Prostate gland (tissue), 2 donors: ENCODE data around the gene ALDH1B1. TPM values are rescaled to one million over a fixed set of nuclear protein-coding genes. Genes with fewer than 3 reads are reported as not detected.

Experiments
- DNase-seq: peaks from one replicate; pipeline ENCODE4 v3.0.0-alpha.2; 2019; ENCODE audit warnings: low spot score
- H3K27ac ChIP-seq, 2 donors: fragments of 200-600 bp; sonication (generic); 2 replicates each; pipeline ENCODE4 v1.5.1; 2017 to 2019
- H3K27me3 ChIP-seq: fragments of 200-600 bp; sonication (generic); replicated peaks from 2 replicates; pipeline ENCODE4 v1.5.1; 2019; ENCODE audit not compliant: insufficient read depth
- H3K36me3 ChIP-seq, 2 donors: fragments of 200-600 bp; sonication (generic); 1 replicate in 1 of 2; 2 replicates in 1 of 2; pipeline versions ENCODE4 v1.5.1 to v1.8.1; 2017 to 2019
- H3K4me1 ChIP-seq: fragments of 200-600 bp; sonication (generic); replicated peaks from 2 replicates; pipeline ENCODE4 v1.5.1; 2019
- H3K4me3 ChIP-seq, 2 donors: fragments of 200-600 bp; sonication (generic); 2 replicates each; pipeline ENCODE4 v1.5.1; 2017 to 2019
- H3K9me3 ChIP-seq: fragments of 200-600 bp; sonication (generic); 2 replicates; pipeline ENCODE4 v1.5.1; 2017
- CTCF ChIP-seq, 4 experiments: fragments of 200-600 bp in 2 of 4; fragments of 450-650 bp in 2 of 4; sonication (generic) in 2 of 4; IDR thresholded peaks; 1 replicate in 3 of 4; 2 replicates in 1 of 4; pipeline ENCODE4 v1.5.1; 2016 to 2019; ENCODE audit warnings: antibody characterized with exemption in 4 of 4, mild to moderate bottlenecking in 2 of 4, moderate library complexity in 2 of 4
- POLR2A ChIP-seq: fragments of 450-650 bp; IDR thresholded peaks from one replicate; pipeline ENCODE4 v1.6.1; 2016; ENCODE audit warnings: antibody characterized with exemption, mild to moderate bottlenecking
- POLR2AphosphoS5 ChIP-seq: sonication (generic); formaldehyde crosslinking; IDR thresholded peaks from one replicate; pipeline ENCODE4 v1.6.1; 2017; ENCODE audit warnings: antibody characterized with exemption
- WGBS: methylation state at CpG from one replicate; pipeline ENCODE4 v1.1.5; 2018; 5-methylcytosine and 5-hydroxymethylcytosine counted together
- intact Hi-C: fragments of 100-400 bp; cut with DNase I; formaldehyde crosslinking; loops from one replicate; pipeline ENCODE4 v1.14.2; 2022
- total RNA-seq, 2 donors: library from RNA; depleted of rRNA; stranded (reverse); fragments of >200 nt; gene quantifications; one replicate each; pipeline ENCODE4 v1.1.0, GENCODE V29; 2016

Gene ALDH1B1
- total RNA-seq, 2 donors from 2014 or later = 42.5 to 88.8 TPM

GRCh38 chr9:38357350-38358114, 35.0 kb upstream of the ALDH1B1 start:
- no peak for DNase-seq
- WGBS = 61% methylated on average over 5 of the region's 5 CpGs
- Histone ChIP-seq H3K27ac (no peak overlapping the region), H3K9me3 (no peaks in the 10 kb centered on the region), H3K4me1 (no peaks in the 10 kb centered on the region), H3K27me3 (no peaks in the 10 kb centered on the region), H3K36me3 (no peaks in the 10 kb centered on the region), H3K4me3 (no peak overlapping the region)
- TF ChIP-seq POLR2A (no peak), CTCF (IDR thresholded peaks at IDR 0.05) (no peak), POLR2AphosphoS5 (no peak)
- intact Hi-C loops = no loop called here

DNA sequence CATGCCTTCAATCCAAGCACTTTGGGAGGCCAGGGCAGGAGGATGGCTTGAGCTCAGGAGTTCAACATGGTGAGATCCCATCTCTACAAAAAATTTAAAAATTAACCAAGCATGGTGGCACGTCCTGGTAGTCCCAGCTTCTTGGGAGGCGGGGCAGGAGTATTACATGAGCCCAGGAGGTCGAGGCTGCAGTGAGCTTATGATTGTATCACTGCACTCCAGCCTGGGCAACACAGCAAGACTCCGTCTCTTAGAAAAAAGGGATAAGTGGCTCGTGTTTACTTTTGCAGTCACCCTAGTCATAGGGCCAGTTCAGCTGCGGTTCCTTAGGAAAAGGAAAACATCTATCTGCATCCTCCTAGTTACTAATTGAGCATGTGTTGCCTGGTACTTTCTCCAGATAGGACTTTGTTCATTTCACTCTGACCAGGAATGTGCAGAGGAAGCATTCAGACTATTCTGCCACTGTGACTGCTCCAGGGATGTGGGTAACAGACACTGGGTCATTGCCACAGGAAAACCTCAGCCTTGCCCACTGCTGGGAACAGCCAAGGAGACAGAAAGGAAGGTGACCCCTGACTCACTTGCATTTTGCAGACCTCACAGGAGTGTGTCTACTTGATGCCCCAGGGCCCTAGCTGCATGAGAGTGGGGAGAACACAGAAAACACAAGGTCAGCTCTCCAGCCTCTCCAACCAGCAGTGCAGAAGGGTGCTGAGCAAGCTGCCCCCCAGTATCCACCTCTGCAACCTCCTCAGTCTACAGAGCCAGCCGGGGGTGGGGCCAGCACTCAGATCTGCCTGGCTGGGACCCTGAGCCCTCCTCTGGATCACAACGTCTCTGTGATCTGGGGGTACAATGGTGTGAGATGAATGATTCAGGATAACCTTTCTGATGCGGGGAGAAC, 33.9 kb upstream of the ALDH1B1 start:
- intact Hi-C loops = no loop called here
- WGBS = 86% methylated on average over 9 of the region's 9 CpGs
- Histone ChIP-seq H3K27me3 (no peaks in the 10 kb centered on the region), H3K36me3 (no peaks in the 10 kb centered on the region), H3K4me1 (no peaks in the 10 kb centered on the region), H3K4me3 (no peak overlapping the region), H3K27ac (no peak overlapping the region), H3K9me3 (no peaks in the 10 kb centered on the region)
- TF ChIP-seq CTCF (IDR thresholded peaks at IDR 0.05) (no peak), POLR2AphosphoS5 (no peak), POLR2A (no peak)
- DNase-seq = no peak

- Histone ChIP-seq H3K27me3 (no peaks in the 10 kb centered on the region), H3K4me3 (no peak overlapping the region), H3K36me3 (no peaks in the 10 kb centered on the region), H3K4me1 (no peaks in the 10 kb centered on the region), H3K27ac (no peak overlapping the region), H3K9me3 (no peaks in the 10 kb centered on the region)
- TF ChIP-seq CTCF (IDR thresholded peaks at IDR 0.05) (no peak), POLR2AphosphoS5 (no peak), POLR2A (no peak)
- intact Hi-C loops = no loop called here
- no peak for DNase-seq
- WGBS = 74% methylated on average over 6 of the region's 6 CpGs
Measured at GRCh38 chr9:38359297-38359653, 33.2 kb upstream of the ALDH1B1 start.

- H3K4me3 ChIP-seq = no peak overlapping the region
- TF ChIP-seq CTCF (IDR thresholded peaks at IDR 0.05) (no peak), POLR2A (no peak), POLR2AphosphoS5 (no peak)
- no peaks in the 10 kb centered on the region for H3K4me1 ChIP-seq
- no peaks in the 10 kb centered on the region for H3K36me3 ChIP-seq
- 77% methylated on average over 5 of the region's 5 CpGs for WGBS
- intact Hi-C loops = loop anchor here (2.0 to 10.0 kb wide), 2 partner anchors 275 to 443 kb away; no protein-coding TSS in a partner anchor
- H3K27ac ChIP-seq = no peak overlapping the region
- H3K9me3 ChIP-seq = no peaks in the 10 kb centered on the region
- H3K27me3 ChIP-seq = no peaks in the 10 kb centered on the region
- DNase-seq = no peak
Measured at GRCh38 chr9:38359689-38360385, 32.7 kb upstream of the ALDH1B1 start.
